ENCODE data around the gene EHD2.
"Not testable (repeated sequence)": the region's sequence is repeated elsewhere in the genome, so short reads cannot be mapped to it uniquely, and the experiment has no call there.

EHD2 gene

DNA sequence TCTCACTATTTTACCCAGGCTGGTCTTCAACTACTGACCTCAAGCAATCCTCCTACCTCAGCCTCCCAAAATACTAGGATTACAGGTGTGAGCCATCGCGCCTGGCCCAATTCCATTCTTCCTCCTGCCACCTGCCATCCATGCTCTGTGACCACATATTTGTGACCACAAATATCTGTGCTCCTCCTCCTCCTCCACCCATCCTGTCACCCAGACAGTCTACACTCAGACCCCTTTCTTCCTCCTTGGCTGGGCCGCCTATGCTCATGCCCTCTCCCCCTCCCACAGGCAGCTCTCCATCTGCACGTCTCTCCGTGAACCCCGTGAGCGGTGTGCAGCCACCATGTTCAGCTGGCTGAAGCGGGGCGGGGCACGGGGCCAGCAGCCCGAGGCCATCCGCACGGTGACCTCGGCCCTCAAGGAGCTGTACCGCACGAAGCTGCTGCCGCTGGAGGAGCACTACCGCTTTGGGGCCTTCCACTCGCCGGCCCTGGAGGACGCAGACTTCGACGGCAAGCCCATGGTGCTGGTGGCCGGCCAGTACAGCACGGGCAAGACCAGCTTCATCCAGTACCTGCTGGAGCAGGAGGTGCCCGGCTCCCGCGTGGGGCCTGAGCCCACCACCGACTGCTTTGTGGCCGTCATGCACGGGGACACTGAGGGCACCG is 3.2 kb downstream of the EHD2 start:
- FAIRE-seq: no peak

DNA sequence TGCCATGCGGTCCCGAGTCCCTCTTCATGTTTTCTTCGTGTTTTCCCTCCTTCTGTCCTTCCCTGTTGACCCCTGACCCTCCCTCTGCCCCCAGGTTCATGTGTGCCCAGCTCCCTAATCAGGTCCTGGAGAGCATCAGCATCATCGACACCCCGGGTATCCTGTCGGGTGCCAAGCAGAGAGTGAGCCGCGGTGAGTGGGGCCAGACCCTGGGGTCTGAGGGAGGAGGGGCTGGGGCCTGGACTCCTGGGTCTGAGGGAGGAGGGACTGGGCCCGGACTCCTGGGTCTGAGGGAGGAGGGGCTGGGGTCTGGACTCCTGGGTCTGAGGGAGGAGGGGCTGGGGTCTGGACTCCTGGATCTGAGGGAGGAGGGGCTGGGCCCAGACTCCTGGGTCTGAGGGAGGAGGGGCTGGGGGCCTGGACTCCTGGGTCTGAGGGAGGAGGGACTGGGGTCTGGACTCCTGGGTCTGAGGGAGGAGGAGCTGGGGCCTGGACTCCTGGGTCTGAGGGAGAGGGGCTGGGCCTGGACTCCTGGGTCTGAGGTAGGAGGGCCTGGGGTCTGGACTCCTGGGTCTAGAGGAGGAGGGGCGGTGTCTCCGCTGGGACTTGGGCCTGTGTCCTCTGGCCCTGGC is 5.3 kb downstream of the EHD2 start:
- FAIRE-seq: not testable (repeated sequence)

DNA sequence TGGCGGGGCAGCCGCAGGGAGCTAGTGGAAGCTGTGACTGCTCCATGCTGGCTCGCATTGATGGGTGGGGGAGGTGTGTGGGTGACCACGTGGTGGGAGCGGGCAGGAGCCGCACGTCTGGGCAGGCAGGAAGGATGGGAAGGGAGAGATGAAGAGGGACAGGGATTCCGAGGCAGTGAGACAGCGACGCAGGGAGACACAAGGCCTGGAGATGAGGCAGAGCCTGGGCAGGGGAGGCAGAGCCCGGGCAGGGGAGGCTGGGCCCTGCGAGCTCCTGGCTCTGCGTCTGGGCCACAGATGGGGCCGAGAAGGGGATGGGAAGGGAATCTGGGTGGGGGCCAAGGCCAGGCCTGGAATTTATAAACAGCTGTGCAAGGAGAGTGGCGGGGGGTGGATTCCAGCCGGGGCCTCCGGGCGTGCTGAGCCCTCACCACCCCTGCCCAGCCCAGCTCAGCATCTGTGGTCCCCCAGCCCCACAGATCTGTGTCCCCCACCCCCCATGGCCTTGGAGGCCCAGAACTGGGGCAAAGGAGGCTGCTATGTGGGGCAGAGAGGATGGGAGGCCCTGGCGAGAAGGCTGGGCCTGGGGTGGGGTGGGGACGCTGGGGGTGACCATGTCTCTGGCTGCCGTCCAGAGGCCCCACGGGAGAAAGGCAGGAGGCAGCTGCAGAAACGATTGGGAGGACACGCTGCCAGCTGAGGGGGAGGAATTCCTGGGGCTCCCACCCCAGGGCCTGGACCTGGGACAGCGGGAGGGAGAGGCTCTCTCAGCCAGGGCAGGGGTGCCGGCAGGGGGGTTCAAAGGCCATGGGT is 6.0 kb downstream of the EHD2 start:
- no peak for FAIRE-seq

DNA sequence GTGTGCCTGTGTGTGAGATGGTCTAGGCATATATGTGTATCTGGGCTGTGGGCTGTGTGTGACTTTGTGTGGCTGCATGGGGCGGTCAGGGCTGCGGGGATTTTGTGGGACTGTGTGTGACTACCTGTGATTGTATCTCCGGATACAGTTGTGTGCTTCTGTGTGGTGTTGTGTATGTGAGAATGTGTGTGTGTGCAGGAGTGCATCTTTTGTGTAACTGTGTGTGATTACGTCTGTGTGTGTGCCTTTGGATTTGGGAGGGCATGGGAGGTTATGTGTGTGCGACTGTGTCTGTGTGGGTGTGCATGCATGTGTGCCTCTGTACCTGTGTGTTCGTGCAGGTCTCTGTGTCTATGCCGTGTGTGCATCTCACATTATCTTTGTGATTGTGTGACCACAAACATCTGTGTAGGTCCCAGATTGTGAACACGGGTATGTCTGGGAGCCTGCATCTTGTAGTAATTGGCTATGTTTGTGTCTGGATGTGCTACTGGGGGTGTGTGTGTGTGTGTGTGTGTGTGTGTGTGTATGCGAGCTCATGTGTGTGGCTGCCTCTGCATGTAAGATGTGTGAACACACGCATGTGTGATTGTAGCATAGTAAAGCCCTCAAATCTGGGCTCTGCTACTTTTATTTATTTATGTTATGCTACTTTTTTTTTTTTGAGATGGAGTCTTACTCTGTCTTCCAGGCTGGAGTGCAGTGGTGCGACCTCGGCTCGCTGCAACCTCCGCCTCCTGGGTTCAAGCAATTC is 7.6 kb downstream of the EHD2 start:
- no peak for FAIRE-seq

DNA sequence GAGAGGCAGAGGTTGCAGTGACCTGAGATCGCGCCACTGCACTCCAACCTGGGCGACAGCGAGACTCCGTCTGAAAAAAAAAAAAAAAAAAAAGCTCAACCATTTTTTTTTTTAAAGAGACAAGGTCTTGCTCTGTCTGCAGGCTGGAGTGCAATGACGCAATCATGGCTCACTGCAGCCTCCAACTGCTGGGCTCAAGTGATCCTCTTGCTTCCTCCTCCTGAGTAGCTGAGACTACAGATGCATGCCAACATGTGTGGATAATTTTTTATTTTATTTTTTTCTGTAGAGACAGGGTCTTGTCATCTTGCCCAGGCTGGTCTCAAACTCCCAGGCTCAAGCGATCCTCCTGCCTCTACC is 10.3 kb downstream of the EHD2 start:
- no peak for FAIRE-seq

DNA sequence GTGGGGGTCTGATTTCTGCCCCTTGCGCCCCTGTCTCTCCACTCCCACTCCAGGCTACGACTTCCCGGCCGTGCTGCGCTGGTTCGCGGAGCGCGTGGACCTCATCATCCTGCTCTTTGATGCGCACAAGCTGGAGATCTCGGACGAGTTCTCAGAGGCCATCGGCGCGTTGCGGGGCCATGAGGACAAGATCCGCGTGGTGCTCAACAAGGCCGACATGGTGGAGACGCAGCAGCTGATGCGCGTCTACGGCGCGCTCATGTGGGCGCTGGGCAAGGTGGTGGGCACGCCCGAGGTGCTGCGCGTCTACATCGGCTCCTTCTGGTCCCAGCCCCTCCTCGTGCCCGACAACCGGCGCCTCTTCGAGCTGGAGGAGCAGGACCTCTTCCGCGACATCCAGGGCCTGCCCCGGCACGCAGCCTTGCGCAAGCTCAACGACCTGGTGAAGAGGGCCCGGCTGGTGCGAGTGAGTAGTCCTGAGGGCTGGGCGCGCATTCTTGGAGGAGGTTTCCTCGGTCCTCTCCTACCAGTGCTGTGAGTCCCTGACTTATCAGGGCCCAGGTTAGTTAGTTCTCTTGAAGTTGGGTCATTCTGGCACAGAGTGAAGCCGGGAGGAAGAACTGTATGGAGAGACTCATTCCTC is 12.7 kb downstream of the EHD2 start:
- no peak for FAIRE-seq

DNA sequence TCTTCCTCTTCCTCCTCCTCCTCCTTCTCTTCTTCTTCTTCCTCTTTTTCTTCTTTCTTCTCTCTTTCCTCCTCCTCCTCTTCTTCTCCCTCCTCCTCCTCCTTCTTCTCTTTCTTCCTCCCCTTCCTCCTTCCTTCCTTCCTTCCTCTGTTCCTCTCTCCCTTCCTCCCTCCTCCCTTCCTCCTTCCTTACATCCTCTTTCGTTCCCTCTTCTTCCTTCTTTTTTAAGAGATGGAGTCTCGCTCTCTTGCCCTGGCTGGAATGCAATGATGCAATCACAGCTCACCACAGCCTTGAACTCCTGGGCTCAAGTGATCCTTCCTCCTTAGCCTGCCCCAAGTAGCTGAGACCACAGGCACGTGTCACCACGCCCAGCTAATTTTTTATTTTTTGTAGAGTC is 13.2 kb downstream of the EHD2 start:
- no peak for FAIRE-seq

DNA sequence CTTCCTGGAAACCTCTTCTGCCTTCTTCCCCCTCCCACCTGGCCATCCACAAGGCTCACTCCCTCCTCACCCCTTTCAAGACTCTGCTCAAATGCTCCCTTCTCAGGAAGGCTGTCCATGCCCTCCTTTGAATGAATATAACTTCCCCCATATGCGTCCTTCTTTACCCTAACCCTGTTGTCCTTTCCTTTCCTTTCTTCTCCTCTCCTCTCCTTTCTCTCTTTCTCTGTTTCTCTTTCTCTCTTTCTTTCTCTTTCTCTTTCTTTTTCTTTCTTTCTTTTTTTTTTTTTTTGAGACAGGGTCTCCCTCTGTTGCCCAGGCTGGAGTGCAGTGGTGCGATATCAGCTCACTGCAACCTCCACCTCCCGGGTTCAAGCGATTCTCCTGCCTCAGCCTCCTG is 15.1 kb downstream of the EHD2 start:
- not testable (repeated sequence) for FAIRE-seq

DNA sequence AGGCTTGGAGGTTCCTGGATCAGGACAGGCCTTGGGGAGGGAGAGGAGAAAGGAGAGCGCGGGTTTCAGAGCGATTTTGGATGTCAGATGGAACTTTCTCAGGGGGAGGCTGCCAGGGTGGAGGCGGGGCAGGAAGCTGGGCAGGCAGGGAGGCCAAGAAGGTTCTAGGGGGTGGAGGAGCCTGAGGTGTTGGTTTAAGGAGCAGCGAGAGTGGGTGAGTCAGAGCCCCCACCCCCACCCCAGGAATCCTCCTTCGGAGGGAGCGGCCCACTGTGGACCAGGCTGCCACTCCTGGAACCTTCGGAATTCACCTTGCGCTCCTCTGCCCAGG is 16.2 kb downstream of the EHD2 start:
- FAIRE-seq: no peak

DNA sequence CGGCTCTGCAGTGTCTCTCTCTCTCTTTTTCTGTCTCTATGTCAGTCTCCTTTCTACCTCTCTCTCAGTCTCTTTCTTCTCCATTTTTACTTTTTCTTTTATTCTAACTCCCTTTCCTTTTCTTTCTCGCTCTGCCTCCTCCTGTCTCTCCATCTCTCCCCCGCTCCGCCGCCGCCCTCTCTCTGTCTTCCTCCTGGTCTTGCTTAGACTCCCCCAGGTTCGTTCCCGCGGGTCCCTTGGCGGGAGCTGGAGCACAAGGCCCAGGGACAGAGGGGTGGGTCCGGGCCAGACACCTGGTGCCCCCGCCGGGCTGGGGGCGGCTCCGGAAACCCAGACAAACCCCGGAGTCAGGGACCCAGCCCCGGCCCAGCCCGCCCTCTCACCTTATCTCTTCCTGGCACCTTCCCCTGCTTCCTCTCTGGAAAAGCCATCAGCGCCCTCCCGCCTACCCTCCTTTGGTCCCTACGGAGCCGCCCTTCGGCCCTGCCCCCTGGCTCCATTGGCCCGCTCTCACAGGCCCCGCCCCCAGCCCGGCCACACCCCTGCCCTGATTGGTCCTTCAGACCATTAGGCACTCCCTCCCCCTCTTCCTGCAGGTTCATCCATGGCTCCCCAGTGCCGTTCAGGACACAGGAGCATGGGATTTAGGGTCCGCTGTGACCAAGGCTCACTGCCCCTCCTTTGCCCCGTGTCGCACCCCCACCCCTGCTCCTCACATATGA is 16.7 kb downstream of the EHD2 start:
- no peak for FAIRE-seq

DNA sequence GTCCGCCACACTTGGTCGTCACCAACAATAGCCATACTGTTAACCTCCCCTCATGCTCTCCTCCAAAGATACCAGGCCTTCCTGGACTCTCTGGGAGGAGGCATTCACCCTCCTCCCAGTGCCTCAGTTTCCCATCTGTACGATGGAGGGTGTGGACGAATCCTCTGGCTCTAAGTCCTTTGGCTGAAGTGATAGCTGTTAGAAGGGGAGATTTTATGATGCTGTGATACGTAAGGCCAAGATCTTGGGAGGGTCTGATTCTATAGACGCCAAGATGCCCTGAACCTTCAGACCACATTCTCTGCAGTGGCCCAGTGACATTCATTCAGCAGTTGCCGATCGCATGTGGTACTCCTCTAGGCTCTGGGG is 17.3 kb downstream of the EHD2 start:
- no peak for FAIRE-seq

DNA sequence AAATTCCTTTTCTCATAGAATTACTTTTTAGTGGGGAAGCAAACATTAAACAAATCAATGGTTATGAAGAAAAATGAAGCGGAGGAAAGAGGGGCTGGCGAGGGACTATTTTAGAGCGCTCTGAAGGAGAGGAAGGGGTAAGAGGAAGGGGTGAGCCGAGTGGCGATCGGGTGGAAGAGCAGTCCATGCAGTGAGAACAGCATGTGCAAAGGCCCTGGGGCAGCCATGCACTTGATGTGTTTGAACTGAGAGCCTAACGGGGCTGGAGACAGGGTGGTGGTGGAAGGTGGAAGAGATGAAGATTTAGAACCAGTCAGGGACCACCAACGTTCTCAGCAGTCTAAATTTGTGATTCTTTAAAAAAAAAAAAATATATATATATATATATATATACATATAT is 17.7 kb downstream of the EHD2 start:
- FAIRE-seq: no peak

DNA sequence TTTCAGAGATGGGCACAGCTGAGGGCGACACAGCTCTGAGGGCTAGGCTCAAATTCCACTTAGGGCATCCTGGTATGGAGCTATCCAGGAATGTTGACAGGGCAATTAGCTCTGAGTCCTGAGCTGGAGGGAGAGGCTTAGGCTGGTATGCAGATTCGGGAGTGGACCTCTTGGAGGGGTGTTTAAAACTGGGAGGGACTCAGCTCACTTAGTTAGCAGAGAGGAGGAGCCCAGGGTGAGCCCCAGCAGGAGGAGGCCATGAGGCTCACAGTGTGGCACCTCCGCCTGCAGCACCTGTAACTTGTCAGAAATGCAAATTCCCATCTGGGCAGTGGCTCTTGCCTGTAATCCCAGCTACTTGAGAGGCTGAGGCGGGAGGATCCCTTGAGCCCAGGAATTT is 21.9 kb downstream of the EHD2 start:
- FAIRE-seq: no peak

DNA sequence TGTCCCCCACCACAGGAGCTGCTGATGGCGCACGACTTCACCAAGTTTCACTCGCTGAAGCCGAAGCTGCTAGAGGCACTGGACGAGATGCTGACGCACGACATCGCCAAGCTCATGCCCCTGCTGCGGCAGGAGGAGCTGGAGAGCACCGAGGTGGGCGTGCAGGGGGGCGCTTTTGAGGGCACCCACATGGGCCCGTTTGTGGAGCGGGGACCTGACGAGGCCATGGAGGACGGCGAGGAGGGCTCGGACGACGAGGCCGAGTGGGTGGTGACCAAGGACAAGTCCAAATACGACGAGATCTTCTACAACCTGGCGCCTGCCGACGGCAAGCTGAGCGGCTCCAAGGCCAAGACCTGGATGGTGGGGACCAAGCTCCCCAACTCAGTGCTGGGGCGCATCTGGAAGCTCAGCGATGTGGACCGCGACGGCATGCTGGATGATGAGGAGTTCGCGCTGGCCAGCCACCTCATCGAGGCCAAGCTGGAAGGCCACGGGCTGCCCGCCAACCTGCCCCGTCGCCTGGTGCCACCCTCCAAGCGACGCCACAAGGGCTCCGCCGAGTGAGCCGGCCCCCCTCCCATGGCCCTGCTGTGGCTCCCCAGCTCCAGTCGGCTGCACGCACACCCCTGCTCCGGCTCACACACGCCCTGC is 27.8 kb downstream of the EHD2 start:
- no peak for FAIRE-seq

DNA sequence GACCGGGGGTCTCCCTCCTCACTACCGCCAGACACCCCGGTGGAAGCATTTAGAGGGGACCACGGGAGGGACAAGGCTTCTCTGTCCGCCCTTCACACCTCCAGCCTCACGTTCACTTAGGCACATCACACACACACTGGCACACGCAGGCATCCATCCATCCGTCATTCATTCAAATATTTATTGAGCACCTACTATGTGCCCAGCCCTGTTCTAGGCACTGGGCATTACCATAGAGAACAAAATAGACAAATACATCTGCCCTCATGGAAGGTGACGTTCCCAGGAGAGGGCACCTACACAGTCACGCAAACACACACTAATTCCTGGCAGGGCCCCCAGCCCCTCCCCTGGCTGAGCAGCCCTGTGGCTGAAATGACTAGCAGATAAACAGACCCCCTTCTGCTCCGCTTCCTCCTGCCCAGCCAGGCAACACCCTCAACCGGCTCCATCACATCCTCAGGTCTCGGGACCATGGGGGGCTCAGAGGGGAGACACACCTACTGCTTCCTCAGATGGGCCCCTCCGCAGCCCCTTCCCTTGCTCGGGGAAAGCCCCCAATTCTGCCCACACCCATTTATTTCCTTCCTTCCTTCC is 28.4 kb downstream of the EHD2 start:
- FAIRE-seq: no peak

DNA sequence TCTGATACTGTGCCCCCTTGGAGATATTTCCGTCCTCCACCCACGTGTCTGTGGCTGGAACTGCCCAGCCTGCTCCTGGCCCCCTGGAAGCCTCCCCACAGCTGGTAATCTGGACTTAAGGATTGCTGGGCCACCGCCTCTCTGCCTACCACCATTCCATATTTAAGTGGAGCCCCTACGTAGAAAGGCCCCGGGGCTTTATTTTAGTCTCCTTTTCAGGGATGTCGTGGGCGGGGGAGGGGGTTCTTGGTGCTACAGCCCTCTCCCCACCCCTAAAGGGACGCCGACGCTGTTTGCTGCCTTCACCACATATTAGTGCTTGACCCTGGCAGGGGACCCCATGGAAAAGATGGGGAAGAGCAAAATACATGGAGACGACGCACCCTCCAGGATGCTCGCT is 29.4 kb downstream of the EHD2 start:
- no peak for FAIRE-seq

DNA sequence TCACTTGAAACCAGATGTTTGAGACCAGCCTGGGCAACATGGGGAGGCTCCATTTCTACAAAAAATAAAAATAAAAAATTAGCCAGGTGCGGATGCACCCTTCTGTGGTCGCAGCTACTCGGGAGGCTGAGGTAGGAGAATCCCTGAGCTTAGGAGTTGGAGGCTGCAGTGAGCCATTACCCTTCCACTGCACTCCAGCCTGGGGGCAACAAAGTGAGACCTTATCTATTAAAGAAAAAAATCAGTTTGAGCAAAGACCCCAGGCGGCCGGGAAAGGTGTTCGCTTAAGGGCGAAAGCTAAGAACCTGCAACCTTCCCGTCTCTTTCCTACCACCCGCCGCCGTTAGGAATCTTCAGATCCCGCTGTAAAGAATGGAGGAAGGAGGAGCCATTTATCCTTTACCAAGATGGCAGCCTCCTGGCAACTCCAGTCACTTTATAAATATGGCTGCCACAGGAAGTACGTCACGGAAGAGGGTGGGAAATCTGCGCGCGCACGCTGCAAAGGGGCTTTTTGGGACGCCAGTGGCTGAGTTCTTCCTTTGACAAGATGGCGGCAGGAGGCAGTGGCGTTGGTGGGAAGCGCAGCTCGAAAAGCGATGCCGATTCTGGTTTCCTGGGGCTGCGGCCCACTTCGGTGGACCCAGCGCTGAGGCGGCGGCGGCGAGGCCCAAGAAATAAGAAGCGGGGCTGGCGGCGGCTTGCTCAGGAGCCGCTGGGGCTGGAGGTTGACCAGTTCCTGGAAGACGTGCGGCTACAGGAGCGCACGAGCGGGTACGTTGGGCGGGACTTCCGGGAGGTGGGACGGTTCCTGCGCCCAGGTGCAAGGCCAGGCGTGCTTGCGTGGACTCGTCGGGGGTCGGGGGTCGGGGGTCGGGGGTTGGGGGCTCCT is 32.0 kb downstream of the EHD2 start, which contains the start of gene NOP53:
NOP53 (plus strand) TSS at position 537 of the 892 bp plus-strand sequence; CDS start at position 551, 14 bp downstream.
- peak; percentile 72 for FAIRE-seq

DNA sequence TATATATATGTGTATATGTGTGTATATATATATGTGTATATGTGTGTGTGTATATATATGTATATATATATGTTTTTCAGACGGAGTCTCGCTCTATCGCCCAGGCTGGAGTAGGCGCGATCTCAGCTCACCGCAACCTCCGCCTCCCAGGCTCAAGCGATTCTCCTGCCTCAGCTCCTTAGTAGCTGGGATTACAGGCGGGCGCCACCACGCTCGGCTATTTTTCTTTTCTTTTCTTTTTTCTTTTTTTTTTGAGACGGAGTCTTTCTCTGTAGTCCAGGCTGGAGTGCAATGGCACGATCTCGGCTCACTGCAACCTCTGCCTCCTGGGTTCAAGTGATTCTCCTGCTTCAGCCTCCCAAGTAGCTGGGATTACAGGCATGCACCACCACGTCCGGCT is 32.9 kb downstream of the EHD2 start:
- FAIRE-seq: not testable (repeated sequence)

DNA sequence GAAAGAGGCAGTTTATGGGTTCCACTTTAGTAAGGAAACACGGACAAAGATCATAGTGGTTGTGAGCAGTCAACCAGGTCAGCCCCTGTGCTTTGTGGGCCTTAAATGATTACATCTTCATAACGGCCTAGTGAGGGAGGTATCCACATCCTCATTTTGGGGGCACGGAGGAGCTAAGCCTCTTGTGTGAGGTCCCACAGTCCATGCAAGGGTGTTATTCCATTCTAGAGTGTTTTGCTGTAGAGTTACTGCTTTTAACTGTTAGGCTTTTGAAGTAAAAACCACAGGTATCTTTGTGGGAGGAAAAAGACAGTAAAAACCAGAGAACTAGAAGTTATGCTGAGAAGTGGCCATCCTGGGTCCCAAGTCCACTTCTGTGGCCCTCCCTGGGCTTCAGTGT is 36.1 kb downstream of the EHD2 start:
- FAIRE-seq: no peak

DNA sequence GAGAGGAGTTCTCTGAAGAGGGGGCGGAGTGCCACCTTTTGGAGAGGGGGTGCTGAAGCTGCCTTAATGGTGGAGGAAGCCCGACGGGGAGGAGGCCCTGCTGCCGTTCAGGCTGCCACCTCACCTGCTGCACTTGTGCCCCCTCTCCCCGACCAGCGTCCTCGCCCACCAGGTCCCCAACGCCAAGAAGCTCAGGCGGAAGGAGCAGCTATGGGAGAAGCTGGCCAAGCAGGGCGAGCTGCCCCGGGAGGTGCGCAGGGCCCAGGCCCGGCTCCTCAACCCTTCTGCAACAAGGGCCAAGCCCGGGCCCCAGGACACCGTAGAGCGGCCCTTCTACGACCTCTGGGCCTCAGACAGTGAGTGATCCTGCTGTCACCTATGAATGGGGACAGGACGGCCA is 37.5 kb downstream of the EHD2 start:
- no peak for FAIRE-seq
